ENCODE data around the gene ATXN1L.

- TF ChIP-seq CTCF (IDR thresholded peaks at IDR 0.05): no peak
- TF ChIP-seq POLR2A (IDR thresholded peaks at IDR 0.05): no peak
- TF ChIP-seq EP300 (IDR thresholded peaks at IDR 0.05): no peak
These were observed 37.7 kb upstream of the ATXN1L start for GRCh38 chr16:71807905-71808592.
